ENCODE measurements around the gene PRR19. TPM values are rescaled to one million over a fixed set of nuclear protein-coding genes. Genes with fewer than 3 reads are reported as not detected.

Gene PRR19
- total RNA-seq, 1 experiment from 2014 or later, result 3.2 TPM

DNA sequence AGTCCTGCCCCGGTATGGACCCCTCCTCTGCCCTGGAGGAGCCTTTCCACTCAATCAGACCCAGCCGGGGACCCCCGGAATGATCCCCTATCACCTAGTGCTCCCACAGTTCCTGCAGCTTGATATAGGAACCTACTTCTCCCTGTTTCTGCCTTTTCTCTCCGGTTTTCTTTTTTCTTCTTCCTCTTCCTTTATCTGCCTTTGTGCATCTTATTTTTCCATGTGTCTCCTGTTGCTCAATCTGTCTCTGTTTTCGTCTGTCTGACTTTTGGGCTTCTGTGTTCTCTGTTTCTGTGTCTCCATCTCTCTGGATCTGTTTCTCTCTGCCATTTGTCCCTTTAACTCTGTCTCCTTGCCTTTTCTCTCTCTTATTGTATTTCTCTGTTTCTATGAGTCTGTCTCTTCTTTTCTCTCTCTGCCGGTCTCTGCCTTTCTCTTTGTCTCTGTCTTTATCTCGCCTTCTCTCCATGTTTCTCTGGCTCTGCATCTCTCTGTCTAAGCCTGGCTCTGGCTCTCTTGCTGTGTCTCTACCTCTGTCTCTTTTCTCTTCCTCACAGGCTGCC is 33.5 kb downstream of the PRR19 start:
- Histone ChIP-seq H2BK20ac (ENCODE audit: low read depth, low read length, poor library complexity, severe bottlenecking) (no peak overlapping the region), H3K56ac (ENCODE audit: insufficient read length, low read depth, low read length) (no peak overlapping the region), H4K5ac (ENCODE audit: insufficient read length, low read depth, low read length) (no peak overlapping the region), H2AK5ac (ENCODE audit: insufficient read length, low read length) (no peak overlapping the region), H3K4ac (ENCODE audit: low read depth, low read length) (no peak overlapping the region), H3K14ac (ENCODE audit: insufficient read depth, low read length) (no peak overlapping the region), H3K23ac (ENCODE audit: insufficient read length, low read depth, low read length) (no peak overlapping the region), H2AFZ (ENCODE audit: low read length) (no peak overlapping the region), H3K4me2 (ENCODE audit: insufficient read depth, insufficient read length, low read length) (no peak overlapping the region), H3K79me2 (ENCODE audit: insufficient read depth, low read length) (no peaks in the 10 kb centered on the region), H3K18ac (ENCODE audit: insufficient read length, low read depth, low read length) (no peak overlapping the region), H3K9me3 (ENCODE audit: control insufficient read depth, low read depth, low read length) (no peaks in the 10 kb centered on the region), H3K4me1 (ENCODE audit: insufficient read depth, low read length) (no peaks in the 10 kb centered on the region), H3T11ph (ENCODE audit: low read length) (no peak overlapping the region), H3K23me2 (ENCODE audit: insufficient read length, low read depth, low read length, poor library complexity, severe bottlenecking) (no peaks in the 10 kb centered on the region), H2BK12ac (ENCODE audit: insufficient read length, low read depth, low read length) (no peak overlapping the region), H3K9ac (ENCODE audit: extremely low read depth, insufficient read length, low read length) (no peak overlapping the region), H3K79me1 (ENCODE audit: insufficient read depth, low read depth, low read length, poor library complexity, severe bottlenecking) (peaks cover 1% of the 10 kb centered on the region), H4K91ac (ENCODE audit: insufficient read length, low read depth, low read length) (no peak overlapping the region), H2BK5ac (ENCODE audit: insufficient read length, low read length) (no peak overlapping the region), H2BK15ac (ENCODE audit: low read depth, low read length) (no peak overlapping the region), H4K8ac (replicated peaks; ENCODE audit: insufficient read length, low read depth, low read length) (no peak overlapping the region), H3K27me3 (ENCODE audit: insufficient read depth, low read length) (no peaks in the 10 kb centered on the region), H4K20me1 (ENCODE audit: control insufficient read depth, insufficient read depth, insufficient read length) (no peaks in the 10 kb centered on the region), H3K27ac (ENCODE audit: insufficient read length, low read depth, low read length) (no peak overlapping the region), H2BK120ac (ENCODE audit: low read depth, low read length, poor library complexity, severe bottlenecking) (no peak overlapping the region)
- Mint-ChIP-seq H3K27me3 (ENCODE audit: low read depth) (no peaks in the 10 kb centered on the region), H3K4me1 (peaks cover 3% of the 10 kb centered on the region in 2 experiments), H3K36me3 (ENCODE audit: insufficient read depth in 1 of 3, low read depth in 3 of 3) (peaks cover 1 to 12% (median 3%) of the 10 kb centered on the region in 3 experiments; a peak in 4 of 7 replicates), H3K4me3 (no peak overlapping the region), H3K9me3 (no peaks in the 10 kb centered on the region), H3K27ac (no peak overlapping the region)
- no CpG with 5 or more reads among the region's 7 CpGs for WGBS (ENCODE audit: extremely low coverage, insufficient read length, low lambda C conversion rate)
- no peak for DNase-seq
- TF ChIP-seq, protein P1, sequence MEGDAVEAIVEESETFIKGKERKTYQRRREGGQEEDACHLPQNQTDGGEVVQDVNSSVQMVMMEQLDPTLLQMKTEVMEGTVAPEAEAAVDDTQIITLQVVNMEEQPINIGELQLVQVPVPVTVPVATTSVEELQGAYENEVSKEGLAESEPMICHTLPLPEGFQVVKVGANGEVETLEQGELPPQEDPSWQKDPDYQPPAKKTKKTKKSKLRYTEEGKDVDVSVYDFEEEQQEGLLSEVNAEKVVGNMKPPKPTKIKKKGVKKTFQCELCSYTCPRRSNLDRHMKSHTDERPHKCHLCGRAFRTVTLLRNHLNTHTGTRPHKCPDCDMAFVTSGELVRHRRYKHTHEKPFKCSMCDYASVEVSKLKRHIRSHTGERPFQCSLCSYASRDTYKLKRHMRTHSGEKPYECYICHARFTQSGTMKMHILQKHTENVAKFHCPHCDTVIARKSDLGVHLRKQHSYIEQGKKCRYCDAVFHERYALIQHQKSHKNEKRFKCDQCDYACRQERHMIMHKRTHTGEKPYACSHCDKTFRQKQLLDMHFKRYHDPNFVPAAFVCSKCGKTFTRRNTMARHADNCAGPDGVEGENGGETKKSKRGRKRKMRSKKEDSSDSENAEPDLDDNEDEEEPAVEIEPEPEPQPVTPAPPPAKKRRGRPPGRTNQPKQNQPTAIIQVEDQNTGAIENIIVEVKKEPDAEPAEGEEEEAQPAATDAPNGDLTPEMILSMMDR (conservative IDR thresholded peaks at IDR 0.05), result no peak
